Pancreas (tissue), 10 donors: ENCODE measurements around the gene SLC35A3. TPM values are rescaled to one million over a fixed set of nuclear protein-coding genes. Genes with fewer than 3 reads are reported as not detected.
A peak's percentile ranks its signal among the peaks of the same experiment; 100 is the strongest.
"Not testable (repeated sequence)": the region's sequence is repeated elsewhere in the genome, so short reads cannot be mapped to it uniquely, and the experiment has no call there.

Experiments used
- ATAC-seq, 4 donors: fragments of 200-7000 bp; cut with Tn5 transposase; one replicate each; pipeline versions ENCODE4 v1.8.0 to v1.9.1; 2020; ENCODE audit warnings: mild to moderate bottlenecking in 4 of 4, moderate library complexity in 4 of 4
- DNase-seq, 6 donors: peaks; one replicate each; pipeline ENCODE4 v3.0.0-alpha.2; 2020
- FAIRE-seq: peaks from 2 replicates; lab custom pipeline; 2012; peaks lifted over from hg19 to GRCh38; lab: Jason Lieb, UNC
- H3K27ac ChIP-seq, 4 donors: fragments of 200-600 bp; sonication (generic); 1 replicate in 3 of 4; 2 replicates in 1 of 4; pipeline versions ENCODE4 v1.5.0 to v1.8.0; 2020
- H3K27me3 ChIP-seq, 4 donors: fragments of 200-600 bp; one replicate each; pipeline ENCODE4 v1.8.0; 2021
- H3K36me3 ChIP-seq, 3 donors: fragments of 200-600 bp; sonication (generic) in 1 of 3; one replicate each; pipeline versions ENCODE4 v1.5.0 to v1.8.0; 2020 to 2021
- H3K4me1 ChIP-seq, 3 donors: fragments of 200-600 bp; one replicate each; pipeline ENCODE4 v1.8.0; 2021
- H3K4me3 ChIP-seq, 4 donors: fragments of 200-600 bp; sonication (generic) in 2 of 4; one replicate each; pipeline versions ENCODE4 v1.5.0 to v1.8.0; 2020 to 2021
- H3K9me3 ChIP-seq, 4 donors: fragments of 200-600 bp; one replicate each; pipeline ENCODE4 v1.8.0; 2021
- WGBS, 2 donors: extraction: QIAGEN DNeasy Blood & Tissue Kit; methylation state at CpG; one replicate each; pipeline ENCODE4 v1.1.7; 2013; 5-methylcytosine and 5-hydroxymethylcytosine counted together
- intact Hi-C, 3 donors: fragments of 100-400 bp; cut with DNase I; formaldehyde crosslinking; loops; one replicate each; pipeline versions ENCODE4 v1.11.1 to v1.14.2; 2022
- polyA plus RNA-seq, 2 donors: library from polyadenylated mRNA; stranded (reverse); fragments of 200-250 nt; gene quantifications; one replicate each; pipeline ENCODE4 v1.2.3, GENCODE V29; 2013
- total RNA-seq, 6 donors: library from RNA; stranded (reverse); fragmentation: NEBNext Ultra II Directional in 4 of 6; extraction: Animal tissue kit (Norgen Biotek cat#: 25700) in 4 of 6; gene quantifications; one replicate each; pipeline versions ENCODE4 v1.2.1 to v1.2.4, GENCODE V29; 2021 to 2023
- TF ChIP-seq, protein P1 (sequence below), 4 donors: fragments of 200-600 bp; sonication (generic) in 3 of 4; IDR thresholded peaks; one replicate each; pipeline versions ENCODE4 v1.5.0 to v1.8.0; 2021; ENCODE audit warnings: antibody characterized with exemption in 4 of 4
- donor health status: healthy with polysubstance abuse.
- donor health status: DM: no; HTN: no; CAD: no; lungs with moderate emphysema.
- donor health status: DM: no; HTN: no; CAD: no.
- donor health status: control.
- donor health status: control.
- donor health status: Bipolar disorder and iron deficiency.
- donor health status: DM: yes; HTN: yes; CAD: no.
- donor health status: DM: no; HTN: no; CAD: no.
- donor health status: DM: no; HTN: no; CAD: no.
- donor health status: DM: yes; HTN: yes; CAD: no.

Gene SLC35A3
- total and polyA plus RNA-seq, 8 donors = 6.3 to 15.6 (median 10.2) TPM

DNA sequence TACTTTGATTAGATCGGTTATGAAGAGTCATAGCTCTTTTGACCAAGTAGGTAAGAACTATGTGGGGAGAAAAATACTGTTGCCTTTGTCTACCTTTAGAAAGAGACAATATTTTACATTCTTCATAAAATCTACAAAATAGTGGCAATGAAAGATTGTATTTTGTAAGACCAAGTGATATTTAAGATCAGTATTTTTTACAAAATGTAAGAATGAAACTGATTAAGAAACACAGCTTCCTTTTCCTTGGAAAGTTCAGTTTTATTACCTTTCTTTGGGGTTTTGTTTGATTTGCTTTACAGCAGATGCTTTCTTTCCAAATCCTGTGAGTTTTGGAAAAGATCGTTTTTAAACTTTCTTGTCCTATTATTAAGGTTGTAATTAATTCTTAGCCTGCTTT lies 69.8 kb downstream of the SLC35A3 start:
- H3K9me3 ChIP-seq = no peaks in the 10 kb centered on the region
- no peaks in the 10 kb centered on the region for H3K36me3 ChIP-seq
- TF ChIP-seq, protein P1, sequence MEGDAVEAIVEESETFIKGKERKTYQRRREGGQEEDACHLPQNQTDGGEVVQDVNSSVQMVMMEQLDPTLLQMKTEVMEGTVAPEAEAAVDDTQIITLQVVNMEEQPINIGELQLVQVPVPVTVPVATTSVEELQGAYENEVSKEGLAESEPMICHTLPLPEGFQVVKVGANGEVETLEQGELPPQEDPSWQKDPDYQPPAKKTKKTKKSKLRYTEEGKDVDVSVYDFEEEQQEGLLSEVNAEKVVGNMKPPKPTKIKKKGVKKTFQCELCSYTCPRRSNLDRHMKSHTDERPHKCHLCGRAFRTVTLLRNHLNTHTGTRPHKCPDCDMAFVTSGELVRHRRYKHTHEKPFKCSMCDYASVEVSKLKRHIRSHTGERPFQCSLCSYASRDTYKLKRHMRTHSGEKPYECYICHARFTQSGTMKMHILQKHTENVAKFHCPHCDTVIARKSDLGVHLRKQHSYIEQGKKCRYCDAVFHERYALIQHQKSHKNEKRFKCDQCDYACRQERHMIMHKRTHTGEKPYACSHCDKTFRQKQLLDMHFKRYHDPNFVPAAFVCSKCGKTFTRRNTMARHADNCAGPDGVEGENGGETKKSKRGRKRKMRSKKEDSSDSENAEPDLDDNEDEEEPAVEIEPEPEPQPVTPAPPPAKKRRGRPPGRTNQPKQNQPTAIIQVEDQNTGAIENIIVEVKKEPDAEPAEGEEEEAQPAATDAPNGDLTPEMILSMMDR (IDR thresholded peaks at IDR 0.05) = no peak
- intact Hi-C loops = no loop called here
- peak overlapping the region in 2 of 4 donors; percentile 90 to 93 for H3K4me3 ChIP-seq
- H3K27ac ChIP-seq = peak overlapping the region in 3 of 4 donors; percentile 91 to 98 (median 97)
- peaks cover 0 to 15% (median 11%) of the 10 kb centered on the region in 3 donors for H3K4me1 ChIP-seq
- DNase-seq = no peak
- no peak for ATAC-seq
- 5 to 7% methylated on average over 2 of the region's 2 CpGs for WGBS, 2 donors
- peak; percentile 57 for FAIRE-seq
- H3K27me3 ChIP-seq = no peaks in the 10 kb centered on the region

DNA sequence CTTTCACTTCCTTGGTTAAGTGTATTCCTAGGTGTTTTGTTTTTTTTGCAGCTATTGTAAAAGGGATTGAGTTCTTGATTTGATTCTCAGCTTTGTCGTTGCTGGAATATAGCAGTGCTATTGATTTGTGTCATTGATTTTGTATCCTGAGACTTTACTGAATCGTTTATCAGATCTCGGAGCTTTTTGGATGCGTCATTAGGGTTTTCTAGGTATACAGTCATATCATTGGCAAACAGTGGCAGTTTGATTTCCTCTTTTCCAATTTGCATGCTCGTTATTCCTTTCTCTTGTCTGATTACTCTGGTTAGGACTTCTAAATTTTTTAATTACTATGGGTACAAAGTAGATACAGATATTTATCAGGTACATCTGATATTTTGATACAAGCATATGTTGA lies 75.4 kb downstream of the SLC35A3 start:
- Histone ChIP-seq H3K27ac (no peak overlapping the region), H3K9me3 (no peaks in the 10 kb centered on the region), H3K36me3 (no peaks in the 10 kb centered on the region), H3K27me3 (no peaks in the 10 kb centered on the region), H3K4me3 (no peak overlapping the region), H3K4me1 (peaks cover 0 to 9% (median 5%) of the 10 kb centered on the region in 3 donors)
- DNase-seq = no peak
- WGBS, 2 donors = 56 to 60% methylated on average over 5 of the region's 5 CpGs
- TF ChIP-seq, protein P1 (IDR thresholded peaks at IDR 0.05) = no peak
- intact Hi-C loops = no loop called here
- no peak for FAIRE-seq
- ATAC-seq = no peak

DNA sequence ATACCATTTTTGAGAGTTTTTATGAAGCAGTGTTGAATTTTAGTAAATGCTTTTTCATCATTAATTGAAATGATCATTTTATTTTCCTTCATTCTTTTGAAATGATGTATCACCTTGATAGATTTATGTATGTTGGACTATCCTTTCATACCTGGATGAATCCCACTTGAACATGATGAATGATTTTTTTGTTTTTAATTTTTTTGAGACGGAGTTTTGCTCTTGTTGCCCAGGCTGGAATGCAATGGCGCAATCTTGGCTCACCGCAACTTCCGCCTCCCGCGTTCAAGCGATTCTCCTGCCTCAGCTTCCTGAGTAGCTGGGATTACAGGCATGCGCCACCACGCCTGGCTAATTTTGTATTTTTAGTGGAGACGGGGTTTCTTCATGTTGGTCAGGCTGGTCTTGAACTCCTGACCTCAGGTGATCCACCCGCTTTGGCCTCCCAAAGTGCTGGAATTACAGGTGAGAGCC lies 77.5 kb downstream of the SLC35A3 start:
- DNase-seq, FAIRE-seq, H3K4me3 ChIP-seq, intact Hi-C loops, ATAC-seq, H3K27me3 ChIP-seq, H3K4me1 ChIP-seq, H3K27ac ChIP-seq, H3K36me3 ChIP-seq, H3K9me3 ChIP-seq: not testable (repeated sequence)
- 91 to 95% methylated on average over 11 of the region's 11 CpGs for WGBS, 2 donors

DNA sequence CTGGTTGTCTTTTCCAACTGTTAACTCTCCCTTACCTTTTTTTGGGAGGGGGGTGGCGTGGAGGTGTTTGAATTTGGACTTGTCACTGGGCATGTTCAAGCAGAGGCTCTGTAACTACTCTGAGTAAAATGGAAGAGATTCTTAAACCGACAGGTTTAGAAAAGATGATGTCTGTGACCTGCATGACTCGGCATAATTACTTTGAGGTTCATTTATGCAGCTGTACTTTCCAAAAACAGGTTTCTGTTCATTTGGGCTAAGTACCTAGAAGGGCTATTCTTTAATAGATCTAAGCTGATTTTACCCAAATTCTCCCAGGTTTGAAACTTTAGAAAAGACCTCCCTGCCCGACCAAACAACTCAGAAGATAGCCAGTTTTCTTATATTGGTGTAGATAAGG lies 80.3 kb downstream of the SLC35A3 start:
- Histone ChIP-seq H3K4me3 (no peak overlapping the region), H3K4me1 (no peaks in the 10 kb centered on the region), H3K27ac (no peak overlapping the region), H3K36me3 (no peaks in the 10 kb centered on the region), H3K27me3 (no peaks in the 10 kb centered on the region), H3K9me3 (no peaks in the 10 kb centered on the region)
- WGBS, 2 donors = 82 to 88% methylated on average over 4 of the region's 4 CpGs
- no peak for ATAC-seq
- no peak for FAIRE-seq
- TF ChIP-seq, protein P1 (IDR thresholded peaks at IDR 0.05) = no peak
- DNase-seq = no peak
- intact Hi-C loops = no loop called here

DNA sequence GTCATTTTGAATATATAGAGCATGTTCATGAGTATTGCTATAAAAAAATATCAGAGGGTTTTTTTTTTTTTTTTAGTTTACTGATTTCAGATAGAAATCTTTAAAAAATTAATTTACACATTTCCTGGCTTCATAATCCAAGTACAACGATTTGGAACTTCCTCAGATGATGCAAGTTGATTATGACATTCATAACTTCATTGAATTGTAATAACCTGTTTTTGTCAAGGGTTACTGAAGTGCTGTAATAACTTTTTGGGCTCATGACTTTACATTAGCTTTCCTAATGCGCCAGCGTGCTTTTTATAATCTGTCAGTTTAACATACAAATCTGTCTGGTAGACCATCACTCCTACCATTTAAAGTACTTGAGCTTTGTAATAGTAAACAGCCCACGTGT lies 81.6 kb downstream of the SLC35A3 start:
- Histone ChIP-seq H3K9me3 (no peaks in the 10 kb centered on the region), H3K36me3 (no peaks in the 10 kb centered on the region), H3K4me1 (no peaks in the 10 kb centered on the region), H3K4me3 (no peak overlapping the region), H3K27ac (no peak overlapping the region), H3K27me3 (no peaks in the 10 kb centered on the region)
- no peak for ATAC-seq
- no peak for FAIRE-seq
- intact Hi-C loops = no loop called here
- DNase-seq = no peak
- TF ChIP-seq, protein P1 (IDR thresholded peaks at IDR 0.05) = no peak
- WGBS, 2 donors = 79 to 84% methylated on average over 4 of the region's 4 CpGs
